ENCODE data around the gene MOXD1. TPM values are rescaled to one million over a fixed set of nuclear protein-coding genes. Genes with fewer than 3 reads are reported as not detected.

The MOXD1 gene
- total and polyA plus RNA-seq, 2 of the 8 experiments (the other 6 are each of a cell fraction or from before 2014, with no cell fraction given) = 1.6 to 3.5 TPM

- no peak overlapping the region for H4K91ac ChIP-seq (replicated peaks; ENCODE audit: insufficient read length, low read length)
- no peaks in the 10 kb centered on the region for H3K79me2 ChIP-seq (ENCODE audit: control insufficient read depth in 1 of 2, insufficient read depth in 2 of 2, low read length in 2 of 2)
- ChIA-PET CTCF (ENCODE audit: partially characterized antibody) (interaction anchor here (0.8 to 11.0 kb wide), 18 partner anchors 9 to 371 kb away, joined by 3 to 68 read pairs (median 4); no protein-coding TSS in a partner anchor), POLR2A (ENCODE audit: partially characterized antibody) (no interaction called here)
- no peak overlapping the region for H3K27ac ChIP-seq (ENCODE audit: low read depth, low read length)
- H2AK5ac ChIP-seq (ENCODE audit: low read depth, low read length) = no peak overlapping the region
- H3K18ac ChIP-seq (ENCODE audit: extremely low read depth, low read length) = no peak overlapping the region
- TF ChIP-seq SIN3A (conservative IDR thresholded peaks at IDR 0.05 in 1 of 2, IDR thresholded peaks at IDR 0.05 in 1 of 2; ENCODE audit: low read depth in 1 of 2, low read length in 2 of 2) (no peak), RAD21 (IDR thresholded peaks at IDR 0.05 in 1 of 2, conservative IDR thresholded peaks at IDR 0.05 in 1 of 2; ENCODE audit: low read depth in 2 of 2, low read length in 2 of 2) (peak; percentile 48 to 59), CEBPB (IDR thresholded peaks at IDR 0.05; ENCODE audit: low read depth, low read length) (no peak), CTCF (IDR thresholded peaks at IDR 0.05; ENCODE audit: control extremely low read depth in 1 of 3, insufficient read depth in 1 of 3, low read depth in 1 of 3, low read length in 3 of 3) (peak in 2 of 3 experiments; percentile 27 to 33; a peak in 2 of 4 replicates)
- no peaks in the 10 kb centered on the region for H3K4me1 ChIP-seq (replicated peaks in 1 of 4; ENCODE audit: control insufficient read depth in 3 of 4, insufficient read depth in 4 of 4, low read length in 3 of 4)
- no peak overlapping the region for H3K23ac ChIP-seq (ENCODE audit: insufficient read length)
- H3K23me2 ChIP-seq (ENCODE audit: low read depth, low read length) = peaks cover 2% of the 10 kb centered on the region; the same call in 1 of the 2 replicates
- 89% methylated on average over 2 of the region's 2 CpGs; no CpG with 5 or more reads in 1 of the 2 experiments for WGBS, 2 experiments (ENCODE audit: extremely low coverage in 1 of 2, insufficient coverage in 1 of 2, insufficient read length in 1 of 2, insufficient replicate concordance in 2 of 2, low coverage in 1 of 2, low lambda C conversion rate in 2 of 2, missing lambda C conversion rate in 1 of 2)
- no peak overlapping the region for H3K4me2 ChIP-seq (ENCODE audit: insufficient read depth in 1 of 2, low read depth in 2 of 2, low read length in 2 of 2)
- H3K79me1 ChIP-seq (ENCODE audit: low read depth, low read length) = no peaks in the 10 kb centered on the region
- no peak overlapping the region for H3K14ac ChIP-seq (ENCODE audit: insufficient read length)
- H2AFZ ChIP-seq (ENCODE audit: low read length) = no peak overlapping the region
- no peaks in the 10 kb centered on the region for H4K20me1 ChIP-seq (replicated peaks in 1 of 2; ENCODE audit: control insufficient read depth in 1 of 2, insufficient read depth in 2 of 2, low read length in 2 of 2)
- no peak overlapping the region for H3K9ac ChIP-seq (replicated peaks in 1 of 4; ENCODE audit: extremely low read depth in 1 of 4, low read depth in 3 of 4, low read length in 3 of 4)
- H3K36me3 ChIP-seq (ENCODE audit: control insufficient read depth in 2 of 4, insufficient read depth in 4 of 4, low read length in 3 of 4) = no peaks in the 10 kb centered on the region
- no peak overlapping the region for H2BK120ac ChIP-seq (replicated peaks; ENCODE audit: low read depth, low read length)
- no peak overlapping the region for H4K8ac ChIP-seq (ENCODE audit: extremely low read depth, insufficient read depth, low read length)
- H4K5ac ChIP-seq (ENCODE audit: insufficient read length, low read depth, low read length) = no peak overlapping the region
- H3K27me3 ChIP-seq (replicated peaks in 1 of 4; ENCODE audit: control insufficient read depth in 3 of 4, extremely low read depth in 1 of 4, insufficient read depth in 3 of 4, low read length in 3 of 4) = no peaks in the 10 kb centered on the region
- FAIRE-seq (no peak), DNase-seq (ENCODE audit: low read depth in 1 of 2, low spot score in 2 of 2) (no peak)
- H3K4ac ChIP-seq (replicated peaks; ENCODE audit: insufficient read length, low read depth, low read length) = no peak overlapping the region
- H3K9me3 ChIP-seq (ENCODE audit: insufficient read depth in 2 of 2, low read depth in 1 of 2, low read length in 1 of 2) = no peaks in the 10 kb centered on the region
- no peak overlapping the region for H3K4me3 ChIP-seq (ENCODE audit: extremely low read depth in 1 of 4, insufficient read depth in 2 of 4, low read depth in 3 of 4, low read length in 4 of 4)
- no peak overlapping the region for H3K56ac ChIP-seq (replicated peaks; ENCODE audit: insufficient read length, low read depth, low read length)
- no peak overlapping the region for H2BK15ac ChIP-seq (ENCODE audit: low read length)
- no peak overlapping the region for H2BK20ac ChIP-seq (ENCODE audit: low read length)
- no peak overlapping the region for H2BK5ac ChIP-seq (ENCODE audit: low read depth, low read length)
- H2BK12ac ChIP-seq (ENCODE audit: low read depth, low read length) = no peak overlapping the region
Measured at GRCh38 chr6:132259070-132259469, 142.2 kb downstream of the MOXD1 start.
